Uterus (tissue), 4 donors: ENCODE results near the gene FHAD1. TPM values are rescaled to one million over a fixed set of nuclear protein-coding genes. Genes with fewer than 3 reads are reported as not detected.

Experiments
- DNase-seq, 2 donors: peaks; one replicate each; pipeline ENCODE4 v3.0.0-alpha.2; 2019 to 2020
- H3K27ac ChIP-seq, 2 donors: fragments of 200-600 bp; sonication (generic); 1 replicate in 1 of 2; 2 replicates in 1 of 2; pipeline ENCODE4 v1.5.1; 2016 to 2018
- H3K27me3 ChIP-seq, 2 donors: fragments of 200-600 bp; sonication (generic); one replicate each; pipeline ENCODE4 v1.5.1; 2018 to 2019; ENCODE audit warnings: control low read depth in 1 of 2
- H3K36me3 ChIP-seq, 2 donors: fragments of 200-600 bp; sonication (generic); one replicate each; pipeline ENCODE4 v1.5.1; 2019; ENCODE audit warnings: control low read depth in 1 of 2
- H3K4me1 ChIP-seq, 2 donors: fragments of 200-600 bp; sonication (generic); one replicate each; pipeline ENCODE4 v1.5.1; 2018 to 2019; ENCODE audit warnings: control low read depth in 1 of 2
- H3K4me3 ChIP-seq, 2 donors: fragments of 200-600 bp; sonication (generic); 1 replicate in 1 of 2; 2 replicates in 1 of 2; pipeline ENCODE4 v1.5.1; 2018 to 2019; ENCODE audit warnings: mild to moderate bottlenecking in 1 of 2
- H3K9me3 ChIP-seq, 2 donors: fragments of 200-600 bp; sonication (generic); one replicate each; pipeline ENCODE4 v1.5.1; 2019; ENCODE audit warnings: control low read depth in 1 of 2
- CTCF ChIP-seq, 4 experiments: fragments of 200-600 bp in 2 of 4; fragments of 450-650 bp in 2 of 4; sonication (generic) in 2 of 4; IDR thresholded peaks; one replicate each; pipeline ENCODE4 v1.5.1; 2016 to 2019; ENCODE audit warnings: antibody characterized with exemption in 4 of 4, mild to moderate bottlenecking in 2 of 4, moderate library complexity in 1 of 4
- POLR2A ChIP-seq, 2 donors: fragments of 450-650 bp; IDR thresholded peaks; one replicate each; pipeline ENCODE4 v1.6.1; 2016; ENCODE audit warnings: antibody characterized with exemption in 2 of 2, mild to moderate bottlenecking in 1 of 2, moderate library complexity in 1 of 2
- intact Hi-C: fragments of 100-400 bp; cut with DNase I; formaldehyde crosslinking; loops from one replicate; pipeline ENCODE4 v1.15.1; 2023; ENCODE audit warnings: low total_unique reads
- total RNA-seq, 4 donors: library from RNA; depleted of rRNA in 3 of 4; stranded (reverse); fragments of >200 nt in 3 of 4; gene quantifications; one replicate each; pipeline versions ENCODE4 v1.1.0 to v1.2.4, GENCODE V29; 2014 to 2023
- donor health status: DM: yes; HTN: yes; CAD: no.

The FHAD1 gene
- total RNA-seq, 4 donors from 2014 or later, result 1.1 to 4.1 TPM; not detected in 2

DNA sequence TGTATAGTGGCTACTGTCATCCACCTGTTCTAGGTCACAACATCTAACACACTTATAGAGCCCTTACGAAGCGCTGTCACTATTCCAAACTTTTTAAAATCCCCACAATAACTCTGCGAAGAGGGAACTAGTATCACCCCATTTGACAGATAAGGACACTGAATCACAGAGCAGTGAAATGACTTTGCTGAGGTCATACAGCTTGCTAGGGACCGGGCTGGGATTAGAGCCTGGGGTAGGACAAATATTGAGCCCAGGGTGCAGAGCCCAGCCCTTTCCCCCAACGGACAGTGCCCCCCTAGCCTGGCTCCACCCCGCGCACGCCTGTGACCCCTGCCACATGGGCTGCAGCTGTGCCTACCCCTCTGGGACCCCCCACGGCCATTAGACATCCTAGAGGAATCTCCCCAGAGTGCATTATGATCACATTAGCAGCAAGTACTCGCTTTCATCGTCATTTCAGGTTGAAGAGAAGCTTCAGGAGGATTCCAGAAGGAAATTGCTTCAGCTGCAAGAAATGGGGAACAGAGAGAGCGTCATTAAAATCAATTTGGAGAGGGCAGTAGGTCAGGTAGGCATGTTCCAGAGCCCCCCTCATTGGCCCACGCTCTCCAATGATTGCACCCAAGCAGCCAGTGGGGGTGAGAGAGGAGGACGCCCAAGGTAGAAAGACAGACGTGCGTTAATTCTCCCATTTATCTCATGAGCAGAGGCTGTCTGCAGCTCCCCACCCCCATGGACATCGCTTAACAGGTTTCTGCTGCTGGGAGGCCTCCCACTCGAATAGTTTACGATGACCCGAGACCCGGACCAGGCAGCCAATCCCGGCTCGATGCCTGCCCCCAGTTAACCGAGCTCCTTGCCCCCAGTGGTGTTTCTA lies 77.2 kb downstream of the FHAD1 start:
- H3K27ac ChIP-seq, result no peak overlapping the region
- H3K9me3 ChIP-seq, result no peaks in the 10 kb centered on the region
- no peaks in the 10 kb centered on the region for H3K36me3 ChIP-seq
- no peaks in the 10 kb centered on the region for H3K27me3 ChIP-seq
- intact Hi-C loops, result loop anchor here (2.0 kb wide), 1 partner anchor 107 kb away; no protein-coding TSS in a partner anchor
- H3K4me1 ChIP-seq, result peaks cover 0 to 7% of the 10 kb centered on the region in 2 donors
- TF ChIP-seq CTCF (IDR thresholded peaks at IDR 0.05), result no peak
- TF ChIP-seq POLR2A (IDR thresholded peaks at IDR 0.05), result no peak
- no peak for DNase-seq
- H3K4me3 ChIP-seq, result no peak overlapping the region

GRCh38 chr1:15324869-15325335 lies 77.9 kb downstream of the FHAD1 start:
- Histone ChIP-seq H3K36me3 (no peaks in the 10 kb centered on the region), H3K27me3 (no peaks in the 10 kb centered on the region), H3K9me3 (no peaks in the 10 kb centered on the region), H3K27ac (no peak overlapping the region), H3K4me3 (no peak overlapping the region), H3K4me1 (peaks cover 5 to 7% of the 10 kb centered on the region in 2 donors)
- intact Hi-C loops, result no loop called here
- no peak for DNase-seq
- TF ChIP-seq CTCF (IDR thresholded peaks at IDR 0.05), result no peak
- no peak for TF ChIP-seq POLR2A (IDR thresholded peaks at IDR 0.05)

DNA sequence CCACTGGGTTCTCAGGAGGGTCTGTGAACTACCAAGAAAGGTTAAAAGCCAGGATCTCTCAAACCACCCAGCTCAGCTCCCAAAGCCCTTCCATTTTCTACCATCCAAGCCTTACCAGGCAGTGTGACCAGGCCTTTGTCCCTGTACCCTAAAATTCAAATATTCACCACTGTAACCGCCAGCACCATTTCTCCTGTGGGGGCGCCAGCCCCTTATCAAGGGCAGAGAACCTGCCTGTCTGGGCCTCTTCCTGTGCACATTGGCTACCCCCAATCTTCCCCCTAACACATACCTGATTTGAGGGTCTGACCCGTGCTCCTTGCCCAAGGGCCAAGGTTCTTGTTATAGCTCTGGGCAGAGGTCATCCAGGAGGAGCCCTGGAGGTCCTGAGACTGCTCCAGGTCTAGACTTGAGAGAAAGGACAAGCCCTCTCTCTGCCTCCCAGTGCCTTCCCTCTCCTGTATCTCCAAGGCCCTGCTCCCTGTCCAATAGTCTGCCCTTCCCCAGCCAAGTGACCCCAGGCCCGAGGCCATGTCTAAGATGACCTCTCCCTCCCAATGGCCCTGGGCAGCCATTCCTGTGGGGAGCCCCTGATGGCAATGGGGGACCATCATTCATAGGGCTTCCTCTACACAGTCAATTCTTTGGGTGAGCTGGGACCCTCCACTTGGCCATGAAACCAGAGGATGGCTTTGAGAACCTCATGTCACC lies 78.5 kb downstream of the FHAD1 start:
- no peak for DNase-seq
- Histone ChIP-seq H3K27me3 (no peaks in the 10 kb centered on the region), H3K27ac (no peak overlapping the region), H3K4me3 (no peak overlapping the region), H3K36me3 (no peaks in the 10 kb centered on the region), H3K9me3 (no peaks in the 10 kb centered on the region), H3K4me1 (peaks cover 5 to 7% of the 10 kb centered on the region in 2 donors)
- intact Hi-C loops, result no loop called here
- no peak for TF ChIP-seq POLR2A (IDR thresholded peaks at IDR 0.05)
- no peak for TF ChIP-seq CTCF (IDR thresholded peaks at IDR 0.05)

DNA sequence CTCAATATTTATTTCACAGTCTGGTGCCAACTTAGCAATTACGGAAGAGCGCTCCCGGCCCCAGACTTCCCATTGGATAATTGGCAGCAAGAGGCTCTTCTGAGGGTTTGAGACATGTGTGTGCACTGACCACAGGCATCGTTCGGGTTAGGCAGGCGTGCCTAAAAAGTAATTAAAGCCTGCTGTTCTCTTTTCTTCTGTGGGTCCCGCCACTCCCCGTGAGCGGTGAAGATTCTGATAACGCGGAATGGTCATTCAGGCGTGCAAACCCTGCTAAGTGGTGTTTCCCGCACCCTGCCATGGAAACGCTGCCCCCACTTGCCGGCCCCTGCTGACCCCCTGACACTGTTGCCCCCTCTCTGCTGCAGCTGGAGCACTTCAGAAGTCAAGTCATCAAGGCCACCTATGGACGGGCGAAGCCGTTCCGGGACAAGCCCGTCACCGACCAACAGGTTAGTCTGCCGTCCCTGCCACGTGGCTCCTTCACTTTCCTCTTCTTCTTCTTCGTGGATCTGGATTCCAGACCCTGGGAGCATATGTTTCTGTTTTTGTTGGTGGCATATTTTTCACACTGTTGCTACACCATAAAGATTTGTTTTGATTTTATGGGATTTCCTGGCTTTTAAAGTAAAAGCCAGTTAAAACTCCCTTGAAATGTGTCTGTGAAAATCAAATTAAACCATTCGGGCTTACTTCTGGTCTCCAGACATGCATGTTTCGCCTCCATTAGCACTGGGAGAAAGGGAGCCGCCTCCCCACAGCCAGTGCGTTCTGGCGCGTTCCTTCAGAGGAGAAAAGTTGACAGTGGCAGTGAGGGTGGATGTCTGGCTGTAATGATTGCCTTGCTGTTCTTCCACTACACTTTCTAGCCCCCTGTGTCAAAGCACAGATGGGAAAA lies 79.9 kb downstream of the FHAD1 start:
- no peaks in the 10 kb centered on the region for H3K9me3 ChIP-seq
- H3K27me3 ChIP-seq, result no peaks in the 10 kb centered on the region
- DNase-seq, result no peak
- H3K4me1 ChIP-seq, result peaks cover 5 to 7% of the 10 kb centered on the region in 2 donors
- TF ChIP-seq POLR2A (IDR thresholded peaks at IDR 0.05) (no peak), CTCF (IDR thresholded peaks at IDR 0.05) (no peak)
- H3K27ac ChIP-seq, result peak overlapping the region in 1 of 2 donors; percentile 13
- H3K4me3 ChIP-seq, result no peak overlapping the region
- no peaks in the 10 kb centered on the region for H3K36me3 ChIP-seq
- intact Hi-C loops, result no loop called here
